ENCODE measurements around the gene THSD4.
A peak's percentile ranks its signal among the peaks of the same experiment; 100 is the strongest.

The THSD4 gene

GRCh38 chr15:71730277-71731144 is 615.2 kb downstream of the THSD4 start:
- no peak overlapping the region for H3K4me3 ChIP-seq (ENCODE audit: low read depth, low read length)
- DNase-seq (ENCODE audit: low read depth): peak; percentile 52
- peak; percentile 95 for TF ChIP-seq CTCF (IDR thresholded peaks at IDR 0.05; ENCODE audit: control insufficient read depth, extremely low read depth, insufficient read depth)

GRCh38 chr15:71732636-71733035 is 617.4 kb downstream of the THSD4 start:
- TF ChIP-seq CTCF (IDR thresholded peaks at IDR 0.05; ENCODE audit: control insufficient read depth, extremely low read depth, insufficient read depth): no peak
- H3K4me3 ChIP-seq (ENCODE audit: low read depth, low read length): no peak overlapping the region
- DNase-seq (ENCODE audit: low read depth): no peak

- no peak overlapping the region for H3K4me3 ChIP-seq (ENCODE audit: low read depth, low read length)
- DNase-seq (ENCODE audit: low read depth): no peak
- no peak for TF ChIP-seq CTCF (IDR thresholded peaks at IDR 0.05; ENCODE audit: control insufficient read depth, extremely low read depth, insufficient read depth)
These were observed 617.9 kb downstream of the THSD4 start for GRCh38 chr15:71733122-71733521.

DNA sequence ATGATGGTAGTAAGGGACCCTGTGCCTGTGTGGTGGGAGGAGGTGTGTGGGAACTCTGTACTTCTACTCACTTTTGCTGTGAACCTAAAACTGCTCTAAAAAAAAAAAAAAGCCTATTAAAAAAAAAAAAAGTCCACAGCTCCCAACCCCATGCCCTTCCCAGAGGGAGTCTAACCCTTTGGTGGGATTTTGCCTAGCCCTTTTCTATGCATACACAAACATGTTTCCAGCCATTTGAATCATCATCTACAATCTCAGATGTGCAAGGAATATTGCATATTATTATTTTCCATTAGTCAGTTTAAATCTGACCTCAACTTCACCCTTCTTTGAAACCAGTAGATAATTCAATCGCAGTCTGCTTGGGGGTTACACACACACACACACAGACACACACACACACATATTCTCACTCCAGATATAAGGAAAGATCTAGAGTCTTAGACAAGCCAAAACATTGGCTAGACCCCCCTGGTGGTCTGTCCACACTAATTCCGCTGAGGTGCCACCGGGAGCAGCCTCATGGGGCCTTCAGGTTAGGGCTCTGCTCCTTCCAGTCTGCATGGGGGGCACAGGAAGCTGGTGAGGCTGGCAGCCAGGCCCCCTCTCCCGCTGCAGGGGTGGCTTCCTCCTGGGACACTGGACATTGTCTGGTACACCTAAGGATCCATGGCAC is 619.6 kb downstream of the THSD4 start:
- no peak for DNase-seq (ENCODE audit: low read depth)
- TF ChIP-seq CTCF (IDR thresholded peaks at IDR 0.05; ENCODE audit: control insufficient read depth, extremely low read depth, insufficient read depth): no peak
- H3K4me3 ChIP-seq (ENCODE audit: low read depth, low read length): no peak overlapping the region

DNA sequence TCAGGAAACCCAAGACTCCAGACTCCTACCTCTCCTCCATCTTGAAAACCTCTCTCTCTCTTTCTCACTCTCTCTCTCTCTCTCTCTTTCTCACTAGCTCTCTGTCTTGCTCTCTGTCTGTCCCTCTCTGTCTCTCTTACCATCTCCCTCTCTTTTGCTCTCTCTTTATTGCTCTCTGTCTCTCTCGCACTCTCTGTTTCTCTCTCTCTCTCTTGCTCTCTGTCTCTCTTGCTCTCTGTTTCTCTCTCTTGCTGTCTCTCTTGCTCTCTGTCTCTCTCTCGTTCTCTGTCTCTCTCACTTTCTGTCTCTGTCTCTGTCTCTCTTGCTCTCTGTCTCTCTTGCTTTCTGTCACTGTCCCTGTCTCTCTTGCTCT is 620.1 kb downstream of the THSD4 start:
- DNase-seq (ENCODE audit: low read depth): no peak
- TF ChIP-seq CTCF (IDR thresholded peaks at IDR 0.05; ENCODE audit: control insufficient read depth, extremely low read depth, insufficient read depth): no peak

GRCh38 chr15:71736286-71736947 is 621.1 kb downstream of the THSD4 start:
- TF ChIP-seq CTCF (IDR thresholded peaks at IDR 0.05; ENCODE audit: control insufficient read depth, extremely low read depth, insufficient read depth): no peak
- DNase-seq (ENCODE audit: low read depth): no peak
- H3K4me3 ChIP-seq (ENCODE audit: low read depth, low read length): no peak overlapping the region

More for the DNA sequence above, 620.1 kb downstream of the THSD4 start:
- H3K4me3 ChIP-seq (ENCODE audit: low read depth, low read length): no peak overlapping the region
